Thyroid gland (tissue), 4 donors: ENCODE results near the gene IGF1.

ENCODE experiments used
- POLR2A ChIP-seq, 2 donors: fragments of 450-650 bp; IDR thresholded peaks; one replicate each; pipeline ENCODE4 v1.6.1; 2017; ENCODE audit warnings: antibody characterized with exemption in 2 of 2, mild to moderate bottlenecking in 2 of 2, moderate library complexity in 1 of 2
- TF ChIP-seq, protein P1 (sequence below), 6 experiments: fragments of 200-600 bp in 3 of 6; fragments of 450-650 bp in 3 of 6; sonication (generic) in 3 of 6; IDR thresholded peaks; one replicate each; pipeline ENCODE4 v1.5.1; 2016 to 2019; ENCODE audit warnings: antibody characterized with exemption in 6 of 6, mild to moderate bottlenecking in 2 of 6, inconsistent platforms in 1 of 6, moderate library complexity in 1 of 6

DNA sequence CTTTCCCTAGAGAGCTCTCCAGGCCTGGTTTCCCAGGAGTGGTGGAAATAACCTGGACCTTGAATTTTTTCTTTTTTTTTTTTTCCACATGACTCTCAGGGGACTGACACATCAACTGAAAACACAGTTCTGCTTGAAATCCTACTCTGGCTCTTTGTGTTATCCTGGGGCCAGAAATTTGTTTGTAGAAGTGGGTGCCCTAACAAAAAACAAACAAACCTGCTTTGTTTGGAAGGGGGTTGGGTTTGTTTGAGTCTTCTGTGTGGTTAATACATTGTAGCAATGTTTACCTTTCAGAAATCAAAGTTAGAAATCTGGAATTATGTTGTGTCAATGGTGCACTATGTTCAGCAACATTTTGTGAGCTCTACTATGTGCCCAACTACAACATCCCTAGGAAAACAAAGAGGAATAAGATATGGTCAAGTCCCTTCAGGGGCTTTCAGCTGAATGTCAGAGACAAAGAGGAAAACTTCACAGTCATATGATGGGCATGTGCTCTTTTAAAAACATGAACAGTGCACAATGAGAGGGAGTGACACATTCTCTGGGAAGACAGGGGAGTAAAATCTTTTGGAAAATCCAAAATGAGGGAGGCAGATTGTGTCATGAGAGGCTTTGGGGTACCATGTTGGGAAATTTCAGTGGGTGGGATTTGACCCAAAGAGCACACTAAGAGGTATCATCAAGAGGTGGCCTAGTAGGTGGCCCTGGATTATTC, 1.5 kb upstream of the IGF1 start:
- TF ChIP-seq, protein P1, sequence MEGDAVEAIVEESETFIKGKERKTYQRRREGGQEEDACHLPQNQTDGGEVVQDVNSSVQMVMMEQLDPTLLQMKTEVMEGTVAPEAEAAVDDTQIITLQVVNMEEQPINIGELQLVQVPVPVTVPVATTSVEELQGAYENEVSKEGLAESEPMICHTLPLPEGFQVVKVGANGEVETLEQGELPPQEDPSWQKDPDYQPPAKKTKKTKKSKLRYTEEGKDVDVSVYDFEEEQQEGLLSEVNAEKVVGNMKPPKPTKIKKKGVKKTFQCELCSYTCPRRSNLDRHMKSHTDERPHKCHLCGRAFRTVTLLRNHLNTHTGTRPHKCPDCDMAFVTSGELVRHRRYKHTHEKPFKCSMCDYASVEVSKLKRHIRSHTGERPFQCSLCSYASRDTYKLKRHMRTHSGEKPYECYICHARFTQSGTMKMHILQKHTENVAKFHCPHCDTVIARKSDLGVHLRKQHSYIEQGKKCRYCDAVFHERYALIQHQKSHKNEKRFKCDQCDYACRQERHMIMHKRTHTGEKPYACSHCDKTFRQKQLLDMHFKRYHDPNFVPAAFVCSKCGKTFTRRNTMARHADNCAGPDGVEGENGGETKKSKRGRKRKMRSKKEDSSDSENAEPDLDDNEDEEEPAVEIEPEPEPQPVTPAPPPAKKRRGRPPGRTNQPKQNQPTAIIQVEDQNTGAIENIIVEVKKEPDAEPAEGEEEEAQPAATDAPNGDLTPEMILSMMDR (IDR thresholded peaks at IDR 0.05), result no peak
- no peak for TF ChIP-seq POLR2A (IDR thresholded peaks at IDR 0.05)
